GM23338 (cell line): Measurements from ENCODE around the gene ATP5F1A. TPM values are rescaled to one million over a fixed set of nuclear protein-coding genes. Genes with fewer than 3 reads are reported as not detected.

Experiments
- ATAC-seq: fragments of 200-7000 bp; cut with Tn5 transposase; 3 replicates; pipeline ENCODE4 v1.9.1; 2020
- DNase-seq: peaks from one replicate; pipeline ENCODE4 v3.0.0-alpha.2; 2015; ENCODE audit warnings: low spot score
- H2AFZ ChIP-seq: fragments of 200-600 bp; sonication (generic); 2 replicates; pipeline ENCODE4 v1.8.0; 2016; ENCODE audit warnings: antibody characterized with exemption, mild to moderate bottlenecking, moderate library complexity
- H3F3A ChIP-seq: fragments of 200-600 bp; sonication (generic); replicated peaks from 2 replicates; pipeline ENCODE4 v1.8.0; 2017; ENCODE audit warnings: antibody characterized with exemption, mixed run types, low read depth
- H3K27ac ChIP-seq: fragments of 200-600 bp; sonication (generic); 2 replicates; pipeline ENCODE4 v1.6.1; 2016; ENCODE audit warnings: low read depth
- H3K27me3 ChIP-seq: fragments of 200-600 bp; sonication (generic); 2 replicates; pipeline ENCODE4 v1.8.0; 2016; ENCODE audit warnings: mild to moderate bottlenecking, mixed run types, moderate library complexity; ENCODE audit not compliant: insufficient read depth
- H3K36me3 ChIP-seq: fragments of 200-600 bp; sonication (generic); 2 replicates; pipeline ENCODE4 v1.8.0; 2016; ENCODE audit warnings: mild to moderate bottlenecking; ENCODE audit not compliant: insufficient read depth
- H3K4me1 ChIP-seq: fragments of 200-600 bp; sonication (generic); 2 replicates; pipeline ENCODE4 v1.8.0; 2016; ENCODE audit warnings: mild to moderate bottlenecking, moderate library complexity; ENCODE audit not compliant: insufficient read depth
- H3K4me2 ChIP-seq: fragments of 200-600 bp; sonication (generic); 2 replicates; pipeline ENCODE4 v1.7.1; 2017; ENCODE audit warnings: mixed run types
- H3K4me3 ChIP-seq: fragments of 200-600 bp; sonication (generic); 2 replicates; pipeline ENCODE4 v1.6.1; 2016; ENCODE audit warnings: mixed run types
- H3K79me2 ChIP-seq: fragments of 200-600 bp; sonication (generic); replicated peaks from 2 replicates; pipeline ENCODE4 v1.8.0; 2017; ENCODE audit warnings: mild to moderate bottlenecking; ENCODE audit not compliant: insufficient read depth
- H3K9me2 ChIP-seq: fragments of 200-600 bp; sonication (generic); 2 replicates; pipeline ENCODE4 v1.8.0; 2017; ENCODE audit not compliant: insufficient read depth
- H4K20me1 ChIP-seq: fragments of 200-600 bp; sonication (generic); replicated peaks from 2 replicates; pipeline ENCODE4 v1.8.0; 2017; ENCODE audit warnings: mild to moderate bottlenecking; ENCODE audit not compliant: insufficient read depth
- H3K27ac Mint-ChIP-seq: 2 replicates; pipeline ENCODE4 v1.8.0; 2020; ENCODE audit warnings: inconsistent platforms, mild to moderate bottlenecking, moderate library complexity, mixed read lengths
- H3K27me3 Mint-ChIP-seq: 3 replicates; pipeline ENCODE4 v1.8.0; 2022; ENCODE audit warnings: low read depth, mild to moderate bottlenecking, moderate library complexity, mixed read lengths, inconsistent platforms; ENCODE audit not compliant: insufficient read depth, poor library complexity
- H3K36me3 Mint-ChIP-seq: 3 replicates; pipeline ENCODE4 v1.8.0; 2021; ENCODE audit warnings: low read depth, mild to moderate bottlenecking, inconsistent platforms, moderate library complexity, mixed read lengths
- H3K4me1 Mint-ChIP-seq: 3 replicates; pipeline ENCODE4 v1.8.0; 2020; ENCODE audit warnings: mild to moderate bottlenecking, inconsistent platforms, mixed read lengths
- H3K4me3 Mint-ChIP-seq: 3 replicates; pipeline ENCODE4 v1.8.0; 2021; ENCODE audit warnings: moderate library complexity, mild to moderate bottlenecking, inconsistent platforms, mixed read lengths
- H3K9me3 Mint-ChIP-seq: 3 replicates; pipeline ENCODE4 v1.8.0; 2020; ENCODE audit warnings: moderate library complexity, mild to moderate bottlenecking, inconsistent platforms, mixed read lengths
- CREB1 ChIP-seq: fragments of 250-450 bp; sonication (Bioruptor Pico); IDR thresholded peaks from 2 replicates; pipeline ENCODE4 v1.5.0; 2020; ENCODE audit warnings: low read depth, mild to moderate bottlenecking, moderate library complexity
- ETS1 ChIP-seq: IDR thresholded peaks from 2 replicates; pipeline ENCODE4 v1.6.1; 2016; ENCODE audit warnings: antibody characterized with exemption
- EZH2 ChIP-seq: fragments of 200-600 bp; sonication (generic); IDR thresholded peaks from one replicate; pipeline ENCODE4 v1.8.0; 2017; ENCODE audit warnings: antibody characterized with exemption, mild to moderate bottlenecking, low read depth; ENCODE audit not compliant: unreplicated experiment
- EZH2phosphoT487 ChIP-seq: fragments of 200-600 bp; sonication (generic); IDR thresholded peaks from one replicate; pipeline ENCODE4 v1.8.1; 2018; ENCODE audit warnings: antibody characterized with exemption; ENCODE audit not compliant: unreplicated experiment
- NANOG ChIP-seq: IDR thresholded peaks from 2 replicates; pipeline ENCODE4 v1.6.1; 2016; ENCODE audit warnings: antibody characterized with exemption, borderline replicate concordance
- REST ChIP-seq: IDR thresholded peaks from one replicate; pipeline ENCODE4 v1.6.1; 2018; ENCODE audit warnings: antibody characterized with exemption; ENCODE audit not compliant: unreplicated experiment
- ZNF331 ChIP-seq: fragments of 250-450 bp; sonication (Bioruptor Pico); IDR thresholded peaks from 2 replicates; pipeline ENCODE4 v1.5.0; 2020; ENCODE audit warnings: low read depth, mild to moderate bottlenecking, moderate library complexity
- polyA plus RNA-seq: library from polyadenylated mRNA; unstranded; fragments of >200 nt; fragmentation: Nextera tagmentation; extraction: Ambion mirVana; gene quantifications from 2 replicates; pipeline ENCODE4 v1.2.1, GENCODE V29; 2016
- total RNA-seq: library from RNA; depleted of rRNA; stranded (reverse); fragments of >200 nt; shearing (Covaris generic); gene quantifications from 2 replicates; pipeline ENCODE4 v1.2.3, GENCODE V29; 2014

The ATP5F1A gene
- total and polyA plus RNA-seq, 2 experiments from 2014 or later, result 353 to 822 TPM

GRCh38 chr18:46072376-46072867, 25.7 kb downstream of the ATP5F1A start (continued):
- no peak for TF ChIP-seq REST
- no peak for TF ChIP-seq EZH2phosphoT487

- Mint-ChIP-seq H3K4me3 (peak within 1 kb of the TSS; percentile 77), H3K36me3 (0 out of 3 replicates have a peak, but pooled peaks cover 2% of the 10 kb centered on the region), H3K27me3 (peaks cover 32% of the 10 kb centered on the region), H3K27ac (no peak within 1 kb of the TSS), H3K9me3 (no peaks in the 10 kb centered on the region), H3K4me1 (peaks cover 2% of the 10 kb centered on the region; the same call in 2 of the 3 replicates)
- H3K27ac ChIP-seq, result no peak within 1 kb of the TSS
- no peak for TF ChIP-seq ZNF331
- TF ChIP-seq CREB1 (CRISPR knock-in tag), result peak; percentile 21; the same call in 1 of the 2 replicates
- TF ChIP-seq ETS1, result no peak
- TF ChIP-seq NANOG, result no peak
- peak; percentile 9 for TF ChIP-seq EZH2
- H3K4me1 ChIP-seq, result no peaks in the 10 kb centered on the region
- H3K9me2 ChIP-seq, result no peaks in the 10 kb centered on the region
- peak within 1 kb of the TSS; percentile 98 for H2AFZ ChIP-seq
- peak within 1 kb of the TSS; percentile 88 for H3K4me2 ChIP-seq
- peak; percentile 72 for DNase-seq
- H3K79me2 ChIP-seq, result no peaks in the 10 kb centered on the region
- H3K4me3 ChIP-seq, result peak within 1 kb of the TSS; percentile 81
- H4K20me1 ChIP-seq, result peaks cover 14% of the 10 kb centered on the region
- peaks cover 7% of the 10 kb centered on the region; the same call in 1 of the 2 replicates for H3F3A ChIP-seq
- peaks cover 39% of the 10 kb centered on the region for H3K27me3 ChIP-seq
- no peaks in the 10 kb centered on the region for H3K36me3 ChIP-seq
- peak; percentile 78 for ATAC-seq
Measured at GRCh38 chr18:46071653-46072375, 26.3 kb downstream of the ATP5F1A start, which contains the start of gene PSTPIP2. Gene PSTPIP2, minus strand, starts transcription at chr18:46072260. Its CDS starts 72 bp downstream, at chr18:46072188.
